GM12891 (cell line): ENCODE results near the gene COL24A1.

Experiments used
- POLR2A ChIP-seq: IDR thresholded peaks from 2 replicates; pipeline ENCODE4 v1.6.1; 2011; ENCODE audit warnings: low read depth, low read length, control low read depth
- POLR2AphosphoS5 ChIP-seq: IDR thresholded peaks from 2 replicates; pipeline ENCODE4 v1.6.1; 2011; ENCODE audit warnings: low read depth, low read length, control low read depth
- SPI1 ChIP-seq: IDR thresholded peaks from 2 replicates; pipeline ENCODE4 v1.6.1; 2011; ENCODE audit warnings: low read depth, low read length, control low read depth
- TAF1 ChIP-seq: IDR thresholded peaks from 2 replicates; pipeline ENCODE4 v1.6.1; 2011; ENCODE audit warnings: low read depth, low read length, control low read depth

DNA sequence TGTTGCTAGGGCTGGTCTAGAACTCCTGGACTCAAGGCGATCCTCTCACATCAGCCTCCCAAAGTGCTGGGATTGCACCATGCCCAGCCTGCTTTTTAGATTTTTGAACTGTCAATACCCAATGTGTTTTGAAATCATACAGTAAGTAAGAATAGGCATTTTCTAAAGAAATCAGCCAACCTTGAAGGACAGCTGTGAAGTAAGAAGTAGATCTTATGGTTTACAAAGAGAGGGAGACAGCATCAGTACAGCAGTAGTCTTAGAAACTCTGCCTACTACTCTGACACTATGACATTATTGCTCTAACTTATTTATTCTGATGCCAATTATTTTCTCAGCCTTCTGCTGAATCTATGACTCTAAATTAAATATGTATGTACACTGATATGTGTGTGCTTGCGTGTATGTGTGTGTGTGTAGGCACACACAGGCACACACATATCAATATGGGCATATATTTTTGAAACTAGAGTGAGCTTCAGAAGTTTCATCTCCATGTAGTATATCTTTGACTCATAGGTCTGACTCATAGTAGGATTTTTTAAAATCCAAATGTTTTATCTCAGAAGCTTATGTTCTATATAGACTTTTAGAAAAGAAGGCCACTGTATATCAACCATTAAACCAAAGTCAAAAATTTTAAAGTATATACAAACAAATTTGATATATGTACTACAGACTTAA, 140.4 kb downstream of the COL24A1 start:
- TF ChIP-seq POLR2A (no peak), TAF1 (no peak), POLR2AphosphoS5 (no peak), SPI1 (no peak)
